NCI-H510A treated with DMSO at 0.1 percent for 48 hours (cell line): ENCODE measurements around the gene LTO1.

ENCODE experiments used
- DNase-seq: peaks from one replicate; lab custom pipeline; 2025; lab: John Stamatoyannopoulos, UW

LTO1 gene

GRCh38 chr11:69657456-69657910, 17.7 kb downstream of the LTO1 start:
- no peak for DNase-seq

GRCh38 chr11:69656536-69657455, 18.4 kb downstream of the LTO1 start:
- no peak for DNase-seq

GRCh38 chr11:69655479-69656428, 19.4 kb downstream of the LTO1 start:
- DNase-seq = no peak

GRCh38 chr11:69654660-69655478, 20.3 kb downstream of the LTO1 start:
- peak; percentile 13 for DNase-seq

- DNase-seq = no peak
Observed at GRCh38 chr11:69654001-69654659, 21.0 kb downstream of the LTO1 start.

- DNase-seq = no peak
Observed at GRCh38 chr11:69653406-69653960, 21.7 kb downstream of the LTO1 start.

GRCh38 chr11:69652999-69653398, 22.2 kb downstream of the LTO1 start:
- no peak for DNase-seq

- no peak for DNase-seq
Observed at GRCh38 chr11:69651834-69652620, 23.1 kb downstream of the LTO1 start.

GRCh38 chr11:69650832-69651344, 24.3 kb downstream of the LTO1 start:
- no peak for DNase-seq

- no peak for DNase-seq
Observed at GRCh38 chr11:69650081-69650831, 24.9 kb downstream of the LTO1 start.

GRCh38 chr11:69649576-69649900, 25.6 kb downstream of the LTO1 start:
- DNase-seq = no peak

- no peak for DNase-seq
Observed at GRCh38 chr11:69648679-69649575, 26.2 kb downstream of the LTO1 start.

- no peak for DNase-seq
Observed at GRCh38 chr11:69647761-69648497, 27.2 kb downstream of the LTO1 start.

- DNase-seq = no peak
Observed at GRCh38 chr11:69647390-69647748, 27.8 kb downstream of the LTO1 start.

- no peak for DNase-seq
Observed at GRCh38 chr11:69646493-69647389, 28.4 kb downstream of the LTO1 start.

- no peak for DNase-seq
Observed at GRCh38 chr11:69645801-69646492, 29.2 kb downstream of the LTO1 start.
